Duodenal mucosa (tissue), 2 donors: ENCODE results near the gene SUCLG2.

ENCODE experiments used
- H3K27ac ChIP-seq: one replicate; pipeline ENCODE4 v1.7.0; 2013; ENCODE audit warnings: low read depth, low read length
- H3K27me3 ChIP-seq, 2 donors: one replicate each; pipeline ENCODE4 v1.7.0; 2013; ENCODE audit warnings: low read length in 2 of 2, control low read depth in 1 of 2; ENCODE audit not compliant: insufficient read depth in 2 of 2, control insufficient read depth in 1 of 2
- H3K36me3 ChIP-seq, 2 donors: one replicate each; pipeline ENCODE4 v1.7.0; 2013; ENCODE audit warnings: low read length in 2 of 2, control low read depth in 1 of 2; ENCODE audit not compliant: insufficient read depth in 2 of 2, control insufficient read depth in 1 of 2
- H3K4me1 ChIP-seq, 2 donors: one replicate each; pipeline ENCODE4 v1.7.0; 2013; ENCODE audit warnings: low read length in 2 of 2, control low read depth in 1 of 2; ENCODE audit not compliant: insufficient read depth in 2 of 2, control insufficient read depth in 1 of 2
- H3K4me3 ChIP-seq, 2 donors: one replicate each; pipeline ENCODE4 v1.7.0; 2013; ENCODE audit warnings: low read length in 2 of 2, low read depth in 1 of 2
- H3K9ac ChIP-seq, 2 donors: one replicate each; pipeline ENCODE4 v1.7.0; 2013; ENCODE audit warnings: low read length in 2 of 2, low read depth in 1 of 2
- H3K9me3 ChIP-seq, 2 donors: one replicate each; pipeline ENCODE4 v1.7.0; 2013; ENCODE audit warnings: low read length in 2 of 2, control low read depth in 1 of 2; ENCODE audit not compliant: control insufficient read depth in 1 of 2

The SUCLG2 gene

GRCh38 chr3:67484085-67484484 is 170.3 kb downstream of the SUCLG2 start:
- no peak overlapping the region for H3K4me3 ChIP-seq
- H3K9ac ChIP-seq: no peak overlapping the region
- no peaks in the 10 kb centered on the region for H3K9me3 ChIP-seq
- H3K36me3 ChIP-seq: peaks cover 5% of the 10 kb centered on the region in 2 donors
- no peaks in the 10 kb centered on the region for H3K27me3 ChIP-seq
- no peak overlapping the region for H3K27ac ChIP-seq
- H3K4me1 ChIP-seq: no peaks in the 10 kb centered on the region

- no peaks in the 10 kb centered on the region for H3K4me1 ChIP-seq
- no peaks in the 10 kb centered on the region for H3K9me3 ChIP-seq
- no peaks in the 10 kb centered on the region for H3K27me3 ChIP-seq
- no peak overlapping the region for H3K4me3 ChIP-seq
- no peak overlapping the region for H3K9ac ChIP-seq
- no peak overlapping the region for H3K27ac ChIP-seq
- H3K36me3 ChIP-seq: peaks cover 5% of the 10 kb centered on the region in 2 donors
Measured at GRCh38 chr3:67481126-67481525, 173.3 kb downstream of the SUCLG2 start.

- Histone ChIP-seq H3K9me3 (no peaks in the 10 kb centered on the region), H3K4me1 (no peaks in the 10 kb centered on the region), H3K9ac (no peak overlapping the region), H3K27ac (no peak overlapping the region), H3K36me3 (peaks cover 4 to 5% of the 10 kb centered on the region in 2 donors), H3K27me3 (no peaks in the 10 kb centered on the region), H3K4me3 (no peak overlapping the region)
Measured at GRCh38 chr3:67478423-67478822, 176.0 kb downstream of the SUCLG2 start.

GRCh38 chr3:67474311-67474710 is 180.1 kb downstream of the SUCLG2 start:
- Histone ChIP-seq H3K36me3 (peaks cover 0 to 6% of the 10 kb centered on the region in 2 donors), H3K4me1 (no peaks in the 10 kb centered on the region), H3K27ac (no peak overlapping the region), H3K9ac (no peak overlapping the region), H3K4me3 (no peak overlapping the region), H3K27me3 (no peaks in the 10 kb centered on the region), H3K9me3 (no peaks in the 10 kb centered on the region)

GRCh38 chr3:67472674-67473201 is 181.7 kb downstream of the SUCLG2 start:
- Histone ChIP-seq H3K4me3 (no peak overlapping the region), H3K27me3 (no peaks in the 10 kb centered on the region), H3K36me3 (peaks cover 0 to 12% of the 10 kb centered on the region in 2 donors), H3K27ac (no peak overlapping the region), H3K9me3 (no peaks in the 10 kb centered on the region), H3K9ac (no peak overlapping the region), H3K4me1 (no peaks in the 10 kb centered on the region)

- no peaks in the 10 kb centered on the region for H3K9me3 ChIP-seq
- no peak overlapping the region for H3K9ac ChIP-seq
- no peak overlapping the region for H3K4me3 ChIP-seq
- no peaks in the 10 kb centered on the region for H3K27me3 ChIP-seq
- no peak overlapping the region for H3K27ac ChIP-seq
- H3K4me1 ChIP-seq: no peaks in the 10 kb centered on the region
- H3K36me3 ChIP-seq: peaks cover 0 to 12% of the 10 kb centered on the region in 2 donors
Measured at GRCh38 chr3:67470207-67470606, 184.2 kb downstream of the SUCLG2 start.

- no peak overlapping the region for H3K9ac ChIP-seq
- no peak overlapping the region for H3K4me3 ChIP-seq
- H3K27me3 ChIP-seq: no peaks in the 10 kb centered on the region
- no peaks in the 10 kb centered on the region for H3K9me3 ChIP-seq
- no peak overlapping the region for H3K27ac ChIP-seq
- H3K36me3 ChIP-seq: peaks cover 0 to 8% of the 10 kb centered on the region in 2 donors
- no peaks in the 10 kb centered on the region for H3K4me1 ChIP-seq
Measured at GRCh38 chr3:67468511-67468910, 185.9 kb downstream of the SUCLG2 start.

- Histone ChIP-seq H3K9me3 (no peaks in the 10 kb centered on the region), H3K27ac (no peak overlapping the region)
Measured at GRCh38 chr3:67463656-67464055, 190.8 kb downstream of the SUCLG2 start.

GRCh38 chr3:67462187-67462586 is 192.2 kb downstream of the SUCLG2 start:
- H3K9ac ChIP-seq: no peak overlapping the region
- H3K4me3 ChIP-seq: no peak overlapping the region
- H3K36me3 ChIP-seq: no peaks in the 10 kb centered on the region
- no peak overlapping the region for H3K27ac ChIP-seq
- H3K9me3 ChIP-seq: no peaks in the 10 kb centered on the region
- no peaks in the 10 kb centered on the region for H3K4me1 ChIP-seq
- H3K27me3 ChIP-seq: no peaks in the 10 kb centered on the region

More at GRCh38 chr3:67463656-67464055, 190.8 kb downstream of the SUCLG2 start:
- Histone ChIP-seq H3K27me3 (no peaks in the 10 kb centered on the region), H3K4me3 (no peak overlapping the region), H3K36me3 (peaks cover 0 to 6% of the 10 kb centered on the region in 2 donors), H3K4me1 (no peaks in the 10 kb centered on the region), H3K9ac (no peak overlapping the region)

- Histone ChIP-seq H3K4me3 (no peak overlapping the region), H3K36me3 (no peaks in the 10 kb centered on the region), H3K27ac (no peak overlapping the region), H3K9me3 (no peaks in the 10 kb centered on the region), H3K9ac (no peak overlapping the region), H3K4me1 (no peaks in the 10 kb centered on the region), H3K27me3 (no peaks in the 10 kb centered on the region)
Measured at GRCh38 chr3:67461667-67462142, 192.7 kb downstream of the SUCLG2 start.
